HEK293 (cell line): ENCODE data around the gene NAA20.

Experiments
- EGR2 ChIP-seq: fragments of 450-650 bp; formaldehyde crosslinking; IDR thresholded peaks from 2 replicates; pipeline ENCODE4 v1.5.1; 2016; ENCODE audit warnings: low read depth, missing biosample characterization, missing genetic modification characterization
- GLIS1 ChIP-seq: fragments of 450-650 bp; formaldehyde crosslinking; IDR thresholded peaks from 2 replicates; pipeline ENCODE4 v1.5.1; 2016; ENCODE audit warnings: missing biosample characterization, missing genetic modification characterization
- GLIS2 ChIP-seq: fragments of 450-650 bp; formaldehyde crosslinking; IDR thresholded peaks from 2 replicates; pipeline ENCODE4 v1.5.1; 2016; ENCODE audit warnings: missing biosample characterization, missing genetic modification characterization
- HOXC10 ChIP-seq: sonication (generic); formaldehyde crosslinking; IDR thresholded peaks from 2 replicates; pipeline ENCODE4 v1.8.1; 2023; ENCODE audit warnings: mild to moderate bottlenecking, missing genetic modification reagents
- KLF16 ChIP-seq: fragments of 450-650 bp; formaldehyde crosslinking; IDR thresholded peaks from 2 replicates; pipeline ENCODE4 v1.5.1; 2017; ENCODE audit warnings: missing biosample characterization, missing genetic modification characterization
- KLF8 ChIP-seq: fragments of 450-650 bp; formaldehyde crosslinking; IDR thresholded peaks from 2 replicates; pipeline ENCODE4 v1.5.1; 2016; ENCODE audit warnings: missing biosample characterization, missing genetic modification characterization
- MYNN ChIP-seq: fragments of 450-650 bp; formaldehyde crosslinking; IDR thresholded peaks from 2 replicates; pipeline ENCODE4 v1.5.1; 2016; ENCODE audit warnings: missing biosample characterization, missing genetic modification characterization, borderline replicate concordance
- OSR2 ChIP-seq: fragments of 450-650 bp; formaldehyde crosslinking; IDR thresholded peaks from 2 replicates; pipeline ENCODE4 v1.5.1; 2016; ENCODE audit warnings: missing biosample characterization, missing genetic modification characterization
- SCRT1 ChIP-seq: fragments of 450-650 bp; formaldehyde crosslinking; IDR thresholded peaks from 2 replicates; pipeline ENCODE4 v1.5.1; 2016; ENCODE audit warnings: missing biosample characterization, missing genetic modification characterization, borderline replicate concordance
- SETDB1 ChIP-seq: IDR thresholded peaks from one replicate; pipeline ENCODE4 v1.6.1; 2017; ENCODE audit warnings: mild to moderate bottlenecking, low read length, moderate library complexity, mixed read lengths; ENCODE audit not compliant: insufficient read length
- SP7 ChIP-seq: fragments of 450-650 bp; formaldehyde crosslinking; IDR thresholded peaks from 2 replicates; pipeline ENCODE4 v1.5.1; 2016; ENCODE audit warnings: missing biosample characterization, missing genetic modification characterization
- TRIM28 ChIP-seq: IDR thresholded peaks from 2 replicates; pipeline ENCODE4 v1.6.1; 2011; ENCODE audit warnings: low read length, control low read depth, borderline replicate concordance
- ZBTB21 ChIP-seq: fragments of 450-650 bp; formaldehyde crosslinking; IDR thresholded peaks from 2 replicates; pipeline ENCODE4 v1.5.1; 2017; ENCODE audit warnings: missing biosample characterization, missing genetic modification characterization
- ZFP37 ChIP-seq: fragments of 450-650 bp; formaldehyde crosslinking; IDR thresholded peaks from 2 replicates; pipeline ENCODE4 v1.5.1; 2016; ENCODE audit warnings: missing biosample characterization, missing genetic modification characterization
- ZNF169 ChIP-seq: fragments of 450-650 bp; formaldehyde crosslinking; IDR thresholded peaks from 2 replicates; pipeline ENCODE4 v1.5.1; 2016; ENCODE audit warnings: missing biosample characterization, missing genetic modification characterization
- ZNF175 ChIP-seq: fragments of 450-650 bp; formaldehyde crosslinking; IDR thresholded peaks from 2 replicates; pipeline ENCODE4 v1.5.1; 2016; ENCODE audit warnings: missing biosample characterization, missing genetic modification characterization
- ZNF19 ChIP-seq: fragments of 450-650 bp; formaldehyde crosslinking; IDR thresholded peaks from 2 replicates; pipeline ENCODE4; 2016; ENCODE audit warnings: missing biosample characterization, missing genetic modification characterization, low read depth
- ZNF302 ChIP-seq: fragments of 450-650 bp; formaldehyde crosslinking; IDR thresholded peaks from 2 replicates; pipeline ENCODE4 v1.5.1; 2016; ENCODE audit warnings: missing biosample characterization, missing genetic modification characterization, low read depth
- ZNF350 ChIP-seq: fragments of 450-650 bp; formaldehyde crosslinking; IDR thresholded peaks from 2 replicates; pipeline ENCODE4 v1.5.0; 2017; ENCODE audit warnings: missing biosample characterization, mild to moderate bottlenecking, missing genetic modification characterization
- ZNF366 ChIP-seq: fragments of 450-650 bp; formaldehyde crosslinking; conservative IDR thresholded peaks from 2 replicates; pipeline ENCODE4 v1.5.1; 2016; ENCODE audit warnings: missing biosample characterization, missing genetic modification characterization
- ZNF529 ChIP-seq: fragments of 450-650 bp; formaldehyde crosslinking; IDR thresholded peaks from 2 replicates; pipeline ENCODE4 v1.5.1; 2017; ENCODE audit warnings: missing genetic modification characterization, missing biosample characterization; ENCODE audit not compliant: insufficient replicate concordance
- ZNF558 ChIP-seq: fragments of 450-650 bp; formaldehyde crosslinking; IDR thresholded peaks from 2 replicates; pipeline ENCODE4 v1.5.1; 2016; ENCODE audit warnings: missing biosample characterization, missing genetic modification characterization
- ZNF585B ChIP-seq: fragments of 450-650 bp; formaldehyde crosslinking; IDR thresholded peaks from 2 replicates; pipeline ENCODE4 v1.5.1; 2016; ENCODE audit warnings: missing biosample characterization, missing genetic modification characterization
- ZNF626 ChIP-seq: fragments of 450-650 bp; sonication (Bioruptor Pico); formaldehyde crosslinking; IDR thresholded peaks from 2 replicates; pipeline ENCODE4 v1.5.1; 2018; ENCODE audit warnings: missing biosample characterization, missing genetic modification characterization, inconsistent platforms
- ZNF707 ChIP-seq: fragments of 450-650 bp; formaldehyde crosslinking; IDR thresholded peaks from 2 replicates; pipeline ENCODE4 v1.5.1; 2016; ENCODE audit warnings: missing biosample characterization, missing genetic modification characterization
- ZNF747 ChIP-seq: fragments of 450-650 bp; formaldehyde crosslinking; IDR thresholded peaks from 2 replicates; pipeline ENCODE4 v1.5.1; 2016; ENCODE audit warnings: missing biosample characterization, missing genetic modification characterization
- ZNF843 ChIP-seq: fragments of 450-650 bp; formaldehyde crosslinking; IDR thresholded peaks from 2 replicates; pipeline ENCODE4 v1.5.1; 2016; ENCODE audit warnings: missing biosample characterization, missing genetic modification characterization
- TF ChIP-seq, protein P1 (sequence below): IDR thresholded peaks from 2 replicates; pipeline ENCODE4 v1.6.1; 2011; ENCODE audit warnings: mild to moderate bottlenecking, low read depth, low read length, borderline replicate concordance
- TF ChIP-seq, protein P2 (sequence below): fragments of 450-650 bp; formaldehyde crosslinking; IDR thresholded peaks from 2 replicates; pipeline ENCODE4 v1.5.1; 2016; ENCODE audit warnings: missing biosample characterization, missing genetic modification characterization
- TF ChIP-seq, protein P3 (sequence below): fragments of 450-650 bp; formaldehyde crosslinking; IDR thresholded peaks from 2 replicates; pipeline ENCODE4 v1.5.1; 2017; ENCODE audit warnings: missing biosample characterization, missing genetic modification characterization
- TF ChIP-seq, protein P4 (sequence below): fragments of 450-650 bp; formaldehyde crosslinking; IDR thresholded peaks from 2 replicates; pipeline ENCODE4 v1.5.1; 2016; ENCODE audit warnings: missing biosample characterization, missing genetic modification characterization
- TF ChIP-seq, protein P5 (sequence below): fragments of 450-650 bp; formaldehyde crosslinking; IDR thresholded peaks from 2 replicates; pipeline ENCODE4 v1.5.1; 2016; ENCODE audit warnings: missing biosample characterization, missing genetic modification characterization, borderline replicate concordance

The NAA20 gene

DNA sequence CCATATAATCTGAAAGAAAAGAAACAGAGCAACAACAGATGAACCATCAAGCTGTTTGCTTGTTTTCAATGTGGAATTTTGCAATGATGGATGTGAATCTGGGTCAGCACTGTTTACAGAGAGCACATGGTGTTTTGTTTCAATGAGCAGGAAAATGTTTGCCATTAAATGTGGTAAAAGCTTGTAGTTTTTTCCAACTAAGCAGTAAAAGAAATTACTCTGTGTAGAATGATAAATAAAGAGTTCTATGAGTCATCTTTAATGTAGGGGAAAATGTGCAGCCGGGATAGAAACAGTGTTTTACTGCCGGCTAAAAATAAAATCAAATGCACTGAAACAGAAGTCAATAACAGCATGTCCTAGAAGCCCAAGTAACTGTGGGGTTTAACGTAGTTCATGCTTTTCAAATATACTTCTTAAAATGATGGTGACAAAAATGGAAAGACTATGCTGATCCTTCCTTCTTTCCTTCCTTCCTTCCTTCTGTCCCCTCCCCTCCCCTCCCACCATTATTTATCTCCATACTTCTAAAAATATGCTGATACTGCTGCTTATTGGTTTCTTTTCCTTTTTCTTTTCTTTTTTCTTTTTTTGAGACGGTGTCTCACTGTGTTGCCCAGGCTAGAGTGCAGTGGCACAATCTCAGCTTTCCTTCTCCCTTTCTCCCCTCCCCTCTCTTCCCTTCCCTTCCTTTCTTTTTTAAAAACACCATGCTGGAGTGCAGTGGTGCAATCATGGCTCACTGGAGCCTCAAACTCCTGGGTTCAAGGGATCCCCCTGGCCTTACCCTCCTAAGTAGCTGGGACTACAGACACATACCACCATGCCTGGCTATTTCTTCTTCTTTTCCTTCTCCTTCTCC, 6.3 kb upstream of the NAA20 start (continued):
- TF ChIP-seq ZNF747 (tag by site-specific recombination) (no peak), ZNF175 (tag by site-specific recombination) (no peak), ZNF350 (tag by site-specific recombination) (no peak), ZNF529 (peak; percentile 13), ZNF558 (tag by site-specific recombination) (no peak), SCRT1 (tag by site-specific recombination) (no peak), KLF8 (tag by site-specific recombination) (no peak), ZFP37 (no peak), KLF16 (tag by site-specific recombination) (no peak), TRIM28 (peak; percentile 26; the same call in 1 of the 2 replicates), ZNF19 (no peak), EGR2 (tag by site-specific recombination) (no peak), ZNF302 (tag by site-specific recombination) (no peak), SETDB1 (no peak), ZBTB21 (tag by site-specific recombination) (no peak), OSR2 (tag by site-specific recombination) (peak; percentile 59), ZNF707 (tag by site-specific recombination) (no peak), ZNF169 (tag by site-specific recombination) (no peak), SP7 (peak; percentile 59), HOXC10 (CRISPR knock-in tag) (no peak), GLIS1 (no peak), ZNF366 (tag by site-specific recombination) (peak; percentile 80), MYNN (no peak), ZNF626 (no peak), GLIS2 (tag by site-specific recombination) (no peak), ZNF843 (tag by site-specific recombination) (0 out of 2 replicates have a peak, but pooled peaks have one; percentile 22), ZNF585B (tag by site-specific recombination) (no peak)
- TF ChIP-seq, protein P1, sequence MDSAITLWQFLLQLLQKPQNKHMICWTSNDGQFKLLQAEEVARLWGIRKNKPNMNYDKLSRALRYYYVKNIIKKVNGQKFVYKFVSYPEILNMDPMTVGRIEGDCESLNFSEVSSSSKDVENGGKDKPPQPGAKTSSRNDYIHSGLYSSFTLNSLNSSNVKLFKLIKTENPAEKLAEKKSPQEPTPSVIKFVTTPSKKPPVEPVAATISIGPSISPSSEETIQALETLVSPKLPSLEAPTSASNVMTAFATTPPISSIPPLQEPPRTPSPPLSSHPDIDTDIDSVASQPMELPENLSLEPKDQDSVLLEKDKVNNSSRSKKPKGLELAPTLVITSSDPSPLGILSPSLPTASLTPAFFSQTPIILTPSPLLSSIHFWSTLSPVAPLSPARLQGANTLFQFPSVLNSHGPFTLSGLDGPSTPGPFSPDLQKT = no peak
- TF ChIP-seq, protein P2, sequence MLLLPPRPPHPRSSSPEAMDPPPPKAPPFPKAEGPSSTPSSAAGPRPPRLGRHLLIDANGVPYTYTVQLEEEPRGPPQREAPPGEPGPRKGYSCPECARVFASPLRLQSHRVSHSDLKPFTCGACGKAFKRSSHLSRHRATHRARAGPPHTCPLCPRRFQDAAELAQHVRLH (tag by site-specific recombination) = no peak
- TF ChIP-seq, protein P3, sequence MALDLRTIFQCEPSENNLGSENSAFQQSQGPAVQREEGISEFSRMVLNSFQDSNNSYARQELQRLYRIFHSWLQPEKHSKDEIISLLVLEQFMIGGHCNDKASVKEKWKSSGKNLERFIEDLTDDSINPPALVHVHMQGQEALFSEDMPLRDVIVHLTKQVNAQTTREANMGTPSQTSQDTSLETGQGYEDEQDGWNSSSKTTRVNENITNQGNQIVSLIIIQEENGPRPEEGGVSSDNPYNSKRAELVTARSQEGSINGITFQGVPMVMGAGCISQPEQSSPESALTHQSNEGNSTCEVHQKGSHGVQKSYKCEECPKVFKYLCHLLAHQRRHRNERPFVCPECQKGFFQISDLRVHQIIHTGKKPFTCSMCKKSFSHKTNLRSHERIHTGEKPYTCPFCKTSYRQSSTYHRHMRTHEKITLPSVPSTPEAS (tag by site-specific recombination) = no peak
- TF ChIP-seq, protein P4, sequence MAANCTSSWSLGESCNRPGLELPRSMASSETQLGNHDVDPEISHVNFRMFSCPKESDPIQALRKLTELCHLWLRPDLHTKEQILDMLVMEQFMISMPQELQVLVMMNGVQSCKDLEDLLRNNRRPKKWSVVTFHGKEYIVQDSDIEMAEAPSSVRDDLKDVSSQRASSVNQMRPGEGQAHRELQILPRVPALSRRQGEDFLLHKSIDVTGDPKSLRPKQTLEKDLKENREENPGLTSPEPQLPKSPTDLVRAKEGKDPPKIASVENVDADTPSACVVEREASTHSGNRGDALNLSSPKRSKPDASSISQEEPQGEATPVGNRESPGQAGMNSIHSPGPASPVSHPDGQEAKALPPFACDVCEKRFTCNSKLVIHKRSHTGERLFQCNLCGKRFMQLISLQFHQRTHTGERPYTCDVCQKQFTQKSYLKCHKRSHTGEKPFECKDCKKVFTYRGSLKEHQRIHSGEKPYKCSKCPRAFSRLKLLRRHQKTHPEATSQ = no peak
- TF ChIP-seq, protein P5, sequence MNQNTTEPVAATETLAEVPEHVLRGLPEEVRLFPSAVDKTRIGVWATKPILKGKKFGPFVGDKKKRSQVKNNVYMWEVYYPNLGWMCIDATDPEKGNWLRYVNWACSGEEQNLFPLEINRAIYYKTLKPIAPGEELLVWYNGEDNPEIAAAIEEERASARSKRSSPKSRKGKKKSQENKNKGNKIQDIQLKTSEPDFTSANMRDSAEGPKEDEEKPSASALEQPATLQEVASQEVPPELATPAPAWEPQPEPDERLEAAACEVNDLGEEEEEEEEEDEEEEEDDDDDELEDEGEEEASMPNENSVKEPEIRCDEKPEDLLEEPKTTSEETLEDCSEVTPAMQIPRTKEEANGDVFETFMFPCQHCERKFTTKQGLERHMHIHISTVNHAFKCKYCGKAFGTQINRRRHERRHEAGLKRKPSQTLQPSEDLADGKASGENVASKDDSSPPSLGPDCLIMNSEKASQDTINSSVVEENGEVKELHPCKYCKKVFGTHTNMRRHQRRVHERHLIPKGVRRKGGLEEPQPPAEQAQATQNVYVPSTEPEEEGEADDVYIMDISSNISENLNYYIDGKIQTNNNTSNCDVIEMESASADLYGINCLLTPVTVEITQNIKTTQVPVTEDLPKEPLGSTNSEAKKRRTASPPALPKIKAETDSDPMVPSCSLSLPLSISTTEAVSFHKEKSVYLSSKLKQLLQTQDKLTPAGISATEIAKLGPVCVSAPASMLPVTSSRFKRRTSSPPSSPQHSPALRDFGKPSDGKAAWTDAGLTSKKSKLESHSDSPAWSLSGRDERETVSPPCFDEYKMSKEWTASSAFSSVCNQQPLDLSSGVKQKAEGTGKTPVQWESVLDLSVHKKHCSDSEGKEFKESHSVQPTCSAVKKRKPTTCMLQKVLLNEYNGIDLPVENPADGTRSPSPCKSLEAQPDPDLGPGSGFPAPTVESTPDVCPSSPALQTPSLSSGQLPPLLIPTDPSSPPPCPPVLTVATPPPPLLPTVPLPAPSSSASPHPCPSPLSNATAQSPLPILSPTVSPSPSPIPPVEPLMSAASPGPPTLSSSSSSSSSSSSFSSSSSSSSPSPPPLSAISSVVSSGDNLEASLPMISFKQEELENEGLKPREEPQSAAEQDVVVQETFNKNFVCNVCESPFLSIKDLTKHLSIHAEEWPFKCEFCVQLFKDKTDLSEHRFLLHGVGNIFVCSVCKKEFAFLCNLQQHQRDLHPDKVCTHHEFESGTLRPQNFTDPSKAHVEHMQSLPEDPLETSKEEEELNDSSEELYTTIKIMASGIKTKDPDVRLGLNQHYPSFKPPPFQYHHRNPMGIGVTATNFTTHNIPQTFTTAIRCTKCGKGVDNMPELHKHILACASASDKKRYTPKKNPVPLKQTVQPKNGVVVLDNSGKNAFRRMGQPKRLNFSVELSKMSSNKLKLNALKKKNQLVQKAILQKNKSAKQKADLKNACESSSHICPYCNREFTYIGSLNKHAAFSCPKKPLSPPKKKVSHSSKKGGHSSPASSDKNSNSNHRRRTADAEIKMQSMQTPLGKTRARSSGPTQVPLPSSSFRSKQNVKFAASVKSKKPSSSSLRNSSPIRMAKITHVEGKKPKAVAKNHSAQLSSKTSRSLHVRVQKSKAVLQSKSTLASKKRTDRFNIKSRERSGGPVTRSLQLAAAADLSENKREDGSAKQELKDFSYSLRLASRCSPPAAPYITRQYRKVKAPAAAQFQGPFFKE (tag by site-specific recombination) = no peak
